Measurements from ENCODE around the gene ZSWIM1. TPM values are rescaled to one million over a fixed set of nuclear protein-coding genes. Genes with fewer than 3 reads are reported as not detected.
"Not testable (repeated sequence)": the region's sequence is repeated elsewhere in the genome, so short reads cannot be mapped to it uniquely, and the experiment has no call there.

Gene ZSWIM1
- total RNA-seq, 2 donors from 2014 or later, result 6.4 to 7.4 TPM

DNA sequence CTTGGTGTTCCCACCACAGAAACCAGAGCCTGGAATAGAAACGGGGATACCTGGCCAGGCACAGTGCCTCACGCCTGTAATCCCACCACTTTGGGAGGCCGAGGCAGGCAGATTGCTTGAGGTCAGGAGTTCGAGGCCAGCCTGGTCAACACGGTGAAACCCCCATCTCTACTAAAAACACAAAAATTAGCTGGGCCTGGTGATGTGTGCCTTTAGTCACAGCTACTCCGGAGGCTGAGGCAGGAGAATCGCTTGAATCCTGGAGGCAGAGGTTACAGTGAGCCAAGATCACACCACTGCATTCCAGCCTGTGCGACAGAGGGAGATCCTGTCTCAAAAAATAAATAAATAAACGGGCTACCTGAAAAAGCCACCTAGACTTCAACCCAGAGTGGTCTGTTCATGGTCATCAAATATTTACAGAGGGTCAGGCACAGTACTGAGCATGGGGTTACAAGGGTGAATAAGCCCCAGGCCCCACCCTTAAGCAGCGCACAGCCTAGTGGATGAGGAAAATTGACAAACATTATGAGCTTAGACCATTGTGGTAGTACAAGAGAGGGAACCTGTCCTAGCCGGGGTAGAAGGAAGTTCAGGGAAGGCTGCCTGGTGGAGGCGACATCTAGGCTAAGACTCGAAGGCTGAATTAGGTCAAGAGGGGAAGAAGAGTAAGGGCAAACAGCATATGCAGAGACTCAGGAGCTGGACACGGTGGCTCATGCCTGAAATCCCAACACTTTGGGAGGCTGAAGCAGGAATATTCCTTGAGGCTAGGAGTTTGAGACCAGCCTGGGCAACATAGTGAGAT is 46.2 kb downstream of the ZSWIM1 start:
- no peaks in the 10 kb centered on the region for H3K9me3 ChIP-seq
- H3K36me3 ChIP-seq, result no peaks in the 10 kb centered on the region
- ATAC-seq (ENCODE audit: insufficient number of reproducible peaks, low FRiP score, low read depth) (no peak), DNase-seq (ENCODE audit: low spot score) (no peak)
- no peaks in the 10 kb centered on the region for H3K27me3 ChIP-seq (replicated peaks; ENCODE audit: insufficient read depth)
- TF ChIP-seq, protein P1, sequence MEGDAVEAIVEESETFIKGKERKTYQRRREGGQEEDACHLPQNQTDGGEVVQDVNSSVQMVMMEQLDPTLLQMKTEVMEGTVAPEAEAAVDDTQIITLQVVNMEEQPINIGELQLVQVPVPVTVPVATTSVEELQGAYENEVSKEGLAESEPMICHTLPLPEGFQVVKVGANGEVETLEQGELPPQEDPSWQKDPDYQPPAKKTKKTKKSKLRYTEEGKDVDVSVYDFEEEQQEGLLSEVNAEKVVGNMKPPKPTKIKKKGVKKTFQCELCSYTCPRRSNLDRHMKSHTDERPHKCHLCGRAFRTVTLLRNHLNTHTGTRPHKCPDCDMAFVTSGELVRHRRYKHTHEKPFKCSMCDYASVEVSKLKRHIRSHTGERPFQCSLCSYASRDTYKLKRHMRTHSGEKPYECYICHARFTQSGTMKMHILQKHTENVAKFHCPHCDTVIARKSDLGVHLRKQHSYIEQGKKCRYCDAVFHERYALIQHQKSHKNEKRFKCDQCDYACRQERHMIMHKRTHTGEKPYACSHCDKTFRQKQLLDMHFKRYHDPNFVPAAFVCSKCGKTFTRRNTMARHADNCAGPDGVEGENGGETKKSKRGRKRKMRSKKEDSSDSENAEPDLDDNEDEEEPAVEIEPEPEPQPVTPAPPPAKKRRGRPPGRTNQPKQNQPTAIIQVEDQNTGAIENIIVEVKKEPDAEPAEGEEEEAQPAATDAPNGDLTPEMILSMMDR (IDR thresholded peaks at IDR 0.05), result no peak
- no peak overlapping the region for H3K4me3 ChIP-seq
- no peak overlapping the region for H3K27ac ChIP-seq
- peaks cover 6 to 15% of the 10 kb centered on the region in 2 donors for H3K4me1 ChIP-seq (ENCODE audit: control insufficient read depth in 1 of 2, low read depth in 2 of 2)

- H3K27ac ChIP-seq; ATAC-seq (ENCODE audit: insufficient number of reproducible peaks, low FRiP score, low read depth); DNase-seq (ENCODE audit: low spot score); H3K9me3 ChIP-seq; H3K4me3 ChIP-seq; H3K27me3 ChIP-seq (replicated peaks; ENCODE audit: insufficient read depth); H3K36me3 ChIP-seq: not testable (repeated sequence)
- peaks cover 9 to 20% of the 10 kb centered on the region in 2 donors for H3K4me1 ChIP-seq (ENCODE audit: control insufficient read depth in 1 of 2, low read depth in 2 of 2)
These were observed 50.7 kb downstream of the ZSWIM1 start for GRCh38 chr20:45931680-45932079.

GRCh38 chr20:45933266-45934045 is 52.4 kb downstream of the ZSWIM1 start:
- Histone ChIP-seq H3K4me3 (peak overlapping the region; percentile 97), H3K4me1 (ENCODE audit: control insufficient read depth in 1 of 2, low read depth in 2 of 2) (peaks cover 11 to 27% of the 10 kb centered on the region in 2 donors), H3K36me3 (peaks cover 13% of the 10 kb centered on the region), H3K27ac (peak overlapping the region; percentile 99 to 100), H3K9me3 (no peaks in the 10 kb centered on the region), H3K27me3 (replicated peaks; ENCODE audit: insufficient read depth) (no peaks in the 10 kb centered on the region)
- DNase-seq (ENCODE audit: low spot score), result no peak
- ATAC-seq (ENCODE audit: insufficient number of reproducible peaks, low FRiP score, low read depth), result no peak
- TF ChIP-seq, protein P1 (IDR thresholded peaks at IDR 0.05), result no peak

- ATAC-seq (ENCODE audit: insufficient number of reproducible peaks, low FRiP score, low read depth) (no peak), DNase-seq (ENCODE audit: low spot score) (no peak)
- Histone ChIP-seq H3K4me3 (peak overlapping the region; percentile 97), H3K27ac (peak overlapping the region; percentile 99 to 100), H3K27me3 (replicated peaks; ENCODE audit: insufficient read depth) (no peaks in the 10 kb centered on the region), H3K9me3 (no peaks in the 10 kb centered on the region), H3K36me3 (peaks cover 20% of the 10 kb centered on the region), H3K4me1 (ENCODE audit: control insufficient read depth in 1 of 2, low read depth in 2 of 2) (peaks cover 11 to 27% of the 10 kb centered on the region in 2 donors)
- TF ChIP-seq, protein P1 (IDR thresholded peaks at IDR 0.05), result no peak
These were observed 53.1 kb downstream of the ZSWIM1 start for GRCh38 chr20:45934046-45934585.

Other genes starting within 250 kb of the ZSWIM1 start
- not detected for gene WFDC9, start 249.9 kb upstream of the ZSWIM1 start, total RNA-seq
- gene WFDC11, start 211.0 kb upstream of the ZSWIM1 start, total RNA-seq, result not detected
- not detected for gene WFDC13, start 179.2 kb upstream of the ZSWIM1 start, total RNA-seq
- not detected for gene WFDC10B, start 176.2 kb upstream of the ZSWIM1 start, total RNA-seq
- gene SPINT4, start 158.9 kb upstream of the ZSWIM1 start, total RNA-seq, result not detected
- gene WFDC3, start 89.3 kb upstream of the ZSWIM1 start, total RNA-seq, result not detected
- 10 to 100 TPM; 15.3 to 31.4 TPM for gene DNTTIP1, start 89.3 kb upstream of the ZSWIM1 start, total RNA-seq
- not detected for gene UBE2C, start 68.6 kb upstream of the ZSWIM1 start, total RNA-seq
- not detected for gene TNNC2, start 53.9 kb upstream of the ZSWIM1 start, total RNA-seq
- 100 to 1,000 TPM in 1 of 2 donors, 10 to 100 TPM in 1; 78.2 to 133 TPM for gene SNX21, start 47.4 kb upstream of the ZSWIM1 start, total RNA-seq
- 10 to 100 TPM; 20.5 to 45.2 TPM for gene ACOT8, start 23.8 kb upstream of the ZSWIM1 start, total RNA-seq
- 1 to 10 TPM; 3.0 to 6.1 TPM for gene ZSWIM3, start 23.6 kb upstream of the ZSWIM1 start, total RNA-seq
- gene SPATA25, start 6.4 kb downstream of the ZSWIM1 start, total RNA-seq, result 10 to 100 TPM; 16.6 to 16.7 TPM
- 10 to 100 TPM; 19.7 to 78.7 TPM for gene NEURL2, start 10.0 kb downstream of the ZSWIM1 start, total RNA-seq
- 100 to 1,000 TPM in 1 of 2 donors, 10 to 100 TPM in 1; 73.7 to 109 TPM for gene CTSA, start 10.1 kb downstream of the ZSWIM1 start, total RNA-seq
- gene PLTP, start 30.9 kb downstream of the ZSWIM1 start, total RNA-seq, result 100 to 1,000 TPM; 182 to 637 TPM
- gene PCIF1, start 53.5 kb downstream of the ZSWIM1 start, total RNA-seq, result 10 to 100 TPM; 22.6 to 34.7 TPM
- gene ZNF335, start 91.0 kb downstream of the ZSWIM1 start, total RNA-seq, result 10 to 100 TPM; 28.8 to 30.1 TPM
- gene MMP9, start 127.7 kb downstream of the ZSWIM1 start, total RNA-seq, result 1 to 10 TPM in 1 of 2 donors, not detected in 1; 3.7 TPM
- gene SLC12A5, start 148.0 kb downstream of the ZSWIM1 start, total RNA-seq, result not detected
- 10 to 100 TPM; 23.7 to 28.6 TPM for gene NCOA5, start 208.7 kb downstream of the ZSWIM1 start, total RNA-seq
- 10 to 100 TPM; 15.9 to 33.3 TPM for gene CD40, start 237.1 kb downstream of the ZSWIM1 start, total RNA-seq

Data from thoracic aorta (tissue), 2 donors.